Ammon's horn (tissue), 1 donor: ENCODE results near the gene GTF2F1.
"Not testable (repeated sequence)": the region's sequence is repeated elsewhere in the genome, so short reads cannot be mapped to it uniquely, and the experiment has no call there.

Source experiments
- DNase-seq: peaks from one replicate; pipeline ENCODE4 v3.0.0-alpha.2; 2016; ENCODE audit warnings: low spot score

The GTF2F1 gene

DNA sequence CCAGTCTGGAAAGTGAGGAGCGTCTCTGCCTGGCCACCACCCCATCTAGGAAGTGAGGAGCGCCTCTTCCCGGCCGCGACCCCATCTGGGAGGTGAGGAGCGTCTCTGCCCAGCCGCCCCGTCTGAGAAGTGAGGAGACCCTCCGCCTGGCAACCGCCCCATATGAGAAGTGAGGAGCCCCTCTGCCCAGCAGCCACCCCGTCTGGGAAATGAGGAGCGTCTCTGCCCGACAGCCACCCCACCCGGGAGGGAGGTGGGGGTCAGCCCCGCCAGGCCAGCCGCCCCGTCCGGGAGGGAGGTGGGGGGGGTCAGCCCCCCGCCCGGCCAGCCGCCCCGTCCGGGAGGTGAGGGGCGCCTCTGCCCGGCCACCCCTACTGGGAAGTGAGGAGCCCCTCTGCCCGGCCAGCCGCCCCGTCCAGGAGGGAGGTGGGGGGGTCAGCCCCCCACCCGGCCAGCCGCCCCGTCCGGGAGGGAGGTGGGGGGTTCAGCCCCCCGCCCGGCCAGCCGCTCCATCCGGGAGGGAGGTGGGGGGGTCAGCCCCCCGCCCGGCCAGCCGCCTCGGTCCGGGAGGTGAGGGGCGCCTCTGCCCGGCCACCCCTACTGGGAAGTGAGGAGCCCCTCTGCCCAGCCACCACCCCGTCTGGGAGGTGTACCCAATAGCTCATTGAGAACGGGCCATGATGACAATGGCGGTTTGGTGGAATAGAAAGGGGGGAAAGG lies 37.5 kb downstream of the GTF2F1 start:
- not testable (repeated sequence) for DNase-seq

DNA sequence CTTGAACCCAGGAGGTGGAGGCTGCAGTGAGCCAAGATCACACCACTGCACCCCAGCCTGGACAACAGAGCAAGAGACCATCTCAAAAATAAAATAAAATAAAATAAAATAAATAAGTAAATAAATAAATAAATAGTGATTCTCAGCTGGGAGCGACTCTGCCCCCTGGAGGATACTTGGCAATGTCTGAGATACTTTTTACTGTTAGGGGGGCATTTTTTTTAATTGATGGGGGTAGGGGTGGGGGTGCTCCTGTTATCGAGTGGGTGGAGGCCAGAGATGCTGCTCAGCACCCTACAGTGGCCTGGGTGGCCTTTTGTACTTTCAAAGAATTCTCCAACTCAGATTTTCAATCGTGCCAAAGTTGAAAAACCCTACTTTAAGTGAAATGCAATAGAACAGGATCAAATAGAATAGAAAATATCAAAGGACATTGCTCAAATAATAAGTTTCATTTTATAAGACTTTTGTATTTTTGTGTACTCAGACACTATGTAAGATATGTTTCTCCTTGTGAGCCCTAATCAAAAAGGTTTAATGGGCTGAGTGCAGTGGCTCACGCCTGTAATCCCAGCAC lies 38.8 kb downstream of the GTF2F1 start:
- DNase-seq: no peak

GRCh38 chr19:6352381-6353165 lies 40.4 kb downstream of the GTF2F1 start:
- no peak for DNase-seq

DNA sequence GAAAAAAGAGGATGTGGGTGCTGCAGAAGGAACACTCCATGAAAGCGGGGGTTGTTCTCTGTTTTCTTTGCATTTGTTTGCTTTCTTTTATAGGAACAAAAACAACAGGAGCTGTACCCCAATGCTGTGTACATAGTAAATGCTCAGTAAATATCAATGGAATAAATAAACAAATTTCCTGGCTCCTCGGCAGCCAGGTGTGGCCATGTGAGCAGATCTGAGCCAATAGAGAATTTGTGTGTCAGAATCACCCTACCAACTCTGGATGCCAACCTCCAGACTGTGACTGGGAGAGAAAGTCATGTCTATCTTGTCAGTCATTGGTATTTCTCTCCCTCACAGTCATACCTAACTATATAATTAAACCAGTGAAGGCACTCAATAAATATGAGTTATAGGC lies 42.3 kb downstream of the GTF2F1 start:
- no peak for DNase-seq

DNA sequence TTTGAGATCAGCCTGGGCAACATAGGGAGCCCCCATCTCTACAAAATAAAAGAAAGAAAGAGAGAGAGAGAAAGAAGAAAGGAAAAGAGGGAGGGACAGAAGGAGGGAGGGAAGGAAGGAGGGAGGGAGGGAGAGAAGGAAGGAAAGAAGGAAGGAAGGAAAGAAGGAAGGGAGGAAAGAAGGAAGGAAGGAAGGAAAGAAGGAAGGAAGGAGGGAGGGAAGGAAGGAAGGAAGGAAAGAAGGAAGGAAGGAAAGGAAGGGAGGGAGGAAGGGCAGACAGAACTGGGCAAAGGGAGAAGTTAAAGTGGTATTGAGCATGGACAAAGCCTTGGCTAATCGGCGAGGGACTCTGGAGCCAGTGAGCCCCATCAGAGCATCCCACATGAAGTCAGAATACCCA lies 43.7 kb downstream of the GTF2F1 start:
- DNase-seq: not testable (repeated sequence)

GRCh38 chr19:6343462-6343861 lies 49.5 kb downstream of the GTF2F1 start:
- no peak for DNase-seq

GRCh38 chr19:6340493-6341201 lies 52.3 kb downstream of the GTF2F1 start:
- DNase-seq: peak; percentile 10

DNA sequence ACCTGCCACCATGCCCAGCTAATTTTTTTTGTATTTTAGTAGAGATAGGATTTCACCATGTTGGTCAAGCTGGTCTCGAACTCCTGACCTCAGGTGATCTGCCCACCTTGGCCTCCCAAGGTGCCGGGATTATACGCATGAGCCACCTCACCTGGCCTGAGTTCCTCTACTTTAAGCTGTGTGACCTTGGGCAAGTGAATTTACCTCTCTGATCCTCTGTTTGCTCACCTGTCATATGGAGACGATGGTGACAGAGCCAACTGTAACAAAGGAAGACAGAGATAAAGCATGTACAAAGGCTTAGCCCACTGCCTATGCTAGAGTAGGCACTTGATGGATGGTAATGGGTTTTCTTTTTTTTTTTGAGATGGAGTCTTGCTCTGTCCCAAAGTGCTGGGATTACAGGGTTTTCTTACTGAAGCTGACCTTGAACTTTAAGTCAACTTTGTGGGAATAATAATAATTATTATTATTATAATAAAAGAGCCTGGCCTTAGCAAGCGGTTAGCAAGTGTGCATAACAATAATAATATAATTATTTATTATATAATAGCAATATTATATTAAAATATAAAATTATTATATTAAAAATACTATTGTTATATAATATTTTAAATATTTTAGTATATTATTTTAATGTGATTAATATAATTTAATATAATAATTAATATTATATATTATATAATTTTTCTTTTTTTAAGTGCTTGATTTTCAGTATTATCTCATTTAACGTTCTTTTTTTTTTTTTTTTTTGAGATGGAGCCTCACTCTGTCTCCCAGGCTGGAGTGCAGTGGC lies 58.3 kb downstream of the GTF2F1 start:
- no peak for DNase-seq

DNA sequence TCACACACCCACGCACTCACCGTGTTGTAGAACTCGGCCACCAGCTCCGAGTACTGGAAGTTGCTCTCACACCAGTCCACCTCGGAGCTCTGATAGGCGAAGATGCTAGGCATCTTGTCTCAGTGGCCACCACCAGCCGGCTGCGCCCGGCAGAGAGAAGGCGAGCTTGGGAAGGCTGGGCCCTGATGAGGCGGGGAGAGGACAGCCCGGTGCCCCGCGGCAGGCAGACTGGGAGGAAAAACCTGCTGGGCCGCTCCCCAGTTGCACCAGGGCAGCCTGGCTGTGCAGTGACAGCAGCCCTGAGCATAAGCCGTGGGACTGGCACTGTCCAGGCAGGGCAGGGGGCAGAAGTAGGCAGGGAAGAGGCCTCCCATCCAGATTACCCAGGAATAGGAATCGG lies 59.5 kb downstream of the GTF2F1 start, which contains the start of gene ACER1:
ACER1 (minus strand) TSS at position 174 of the 400 bp plus-strand sequence; CDS start at position 113, 61 bp downstream.
- no peak for DNase-seq
